Vagina (tissue), 2 donors: ENCODE data around the gene NME1.

Experiments used
- CTCF ChIP-seq, 3 experiments: fragments of 450-650 bp in 2 of 3; fragments of 200-600 bp in 1 of 3; sonication (generic) in 1 of 3; IDR thresholded peaks; one replicate each; pipeline ENCODE4 v1.5.1; 2017 to 2019; ENCODE audit warnings: antibody characterized with exemption in 3 of 3, mild to moderate bottlenecking in 2 of 3, moderate library complexity in 2 of 3
- POLR2A ChIP-seq, 2 donors: fragments of 450-650 bp; IDR thresholded peaks; one replicate each; pipeline ENCODE4 v1.6.1; 2017; ENCODE audit warnings: antibody characterized with exemption in 2 of 2, mild to moderate bottlenecking in 2 of 2, moderate library complexity in 2 of 2
- POLR2AphosphoS5 ChIP-seq, 2 donors: sonication (generic); formaldehyde crosslinking; IDR thresholded peaks; one replicate each; pipeline ENCODE4 v1.9.0; 2017; ENCODE audit warnings: antibody characterized with exemption in 2 of 2, mild to moderate bottlenecking in 2 of 2, low read depth in 1 of 2; ENCODE audit not compliant: insufficient read depth in 1 of 2

- TF ChIP-seq CTCF (IDR thresholded peaks at IDR 0.05) (no peak), POLR2A (IDR thresholded peaks at IDR 0.05) (no peak), POLR2AphosphoS5 (IDR thresholded peaks at IDR 0.05; ENCODE audit: insufficient read depth in 1 of 2, low read depth in 1 of 2) (no peak)
Observed at GRCh38 chr17:51118330-51119195, 34.8 kb upstream of the NME1 start.
